BLaER1 (cell line): ENCODE results near the gene SH2D3C.

Experiments used
- H3K27ac ChIP-seq: shearing (Covaris generic); formaldehyde crosslinking; 2 replicates; pipeline ENCODE4 v1.8.1; 2022
- H3K27me3 ChIP-seq: shearing (Covaris generic); formaldehyde crosslinking; 2 replicates; pipeline ENCODE4 v1.8.1; 2022
- H3K36me3 ChIP-seq: shearing (Covaris generic); formaldehyde crosslinking; 2 replicates; pipeline ENCODE4 v1.8.1; 2022
- H3K4me1 ChIP-seq: shearing (Covaris generic); formaldehyde crosslinking; 2 replicates; pipeline ENCODE4 v1.8.1; 2022
- H3K4me2 ChIP-seq: shearing (Covaris generic); formaldehyde crosslinking; 2 replicates; pipeline ENCODE4 v1.8.1; 2022
- H3K4me3 ChIP-seq: shearing (Covaris generic); formaldehyde crosslinking; 2 replicates; pipeline ENCODE4 v1.8.1; 2022
- H3K9ac ChIP-seq: shearing (Covaris generic); formaldehyde crosslinking; 2 replicates; pipeline ENCODE4 v1.8.1; 2022
- H3K9me3 ChIP-seq: shearing (Covaris generic); formaldehyde crosslinking; 2 replicates; pipeline ENCODE4 v1.8.1; 2022
- H4K20me1 ChIP-seq: shearing (Covaris generic); formaldehyde crosslinking; 2 replicates; pipeline ENCODE4 v1.8.1; 2022
- Cebpa-rat ChIP-seq: shearing (Covaris generic); IDR thresholded peaks from 2 replicates; pipeline ENCODE4 v1.8.1; 2022

Gene SH2D3C

GRCh38 chr9:127746959-127747569 lies 31.4 kb downstream of the SH2D3C start:
- H4K20me1 ChIP-seq: peaks cover 84% of the 10 kb centered on the region
- H3K4me3 ChIP-seq: no peak overlapping the region
- H3K27me3 ChIP-seq: no peaks in the 10 kb centered on the region
- peaks cover 100% of the 10 kb centered on the region for H3K36me3 ChIP-seq
- H3K9ac ChIP-seq: no peak overlapping the region
- no peaks in the 10 kb centered on the region for H3K4me1 ChIP-seq
- no peak overlapping the region for H3K4me2 ChIP-seq
- H3K9me3 ChIP-seq: no peaks in the 10 kb centered on the region
- TF ChIP-seq Cebpa-rat: no peak
- no peak overlapping the region for H3K27ac ChIP-seq

DNA sequence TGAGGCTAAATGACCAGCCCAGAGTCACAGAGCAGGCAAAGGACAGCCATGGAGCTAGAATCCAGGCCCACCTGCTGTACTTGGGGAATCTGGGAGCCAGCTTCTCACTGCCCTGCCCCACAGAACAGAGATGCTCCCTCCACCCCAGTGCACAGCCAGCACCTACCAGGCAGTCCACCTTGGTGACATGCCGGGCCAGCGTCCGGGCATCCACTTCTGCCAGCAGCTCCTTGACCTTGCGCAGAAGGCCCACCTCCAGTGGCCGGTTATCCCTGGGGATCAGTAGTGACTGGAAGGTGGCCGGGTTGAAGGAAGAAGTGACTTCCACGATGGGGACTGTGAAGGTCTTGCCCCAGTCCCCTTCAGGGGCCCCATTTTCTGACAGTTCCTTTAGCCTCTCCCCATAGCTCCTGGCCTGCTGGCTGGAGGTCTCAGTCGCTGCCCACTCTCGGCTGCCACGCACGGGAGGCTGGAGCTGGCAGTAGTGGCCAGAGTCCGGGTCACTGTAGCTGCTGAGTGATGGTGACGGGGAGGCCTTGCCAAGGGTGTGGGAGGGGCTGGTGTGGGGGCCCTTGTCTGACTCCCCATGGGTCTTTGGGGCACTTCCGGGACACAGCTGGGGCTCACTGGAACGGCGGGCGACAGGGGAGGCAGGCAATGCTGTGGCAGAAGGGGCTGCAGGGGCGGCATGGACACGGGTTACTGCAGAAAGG lies 33.9 kb downstream of the SH2D3C start:
- Histone ChIP-seq H3K9ac (no peak overlapping the region), H4K20me1 (peaks cover 67% of the 10 kb centered on the region), H3K27ac (no peak overlapping the region), H3K4me3 (no peak overlapping the region), H3K36me3 (peaks cover 100% of the 10 kb centered on the region), H3K4me2 (no peak overlapping the region), H3K9me3 (no peaks in the 10 kb centered on the region), H3K27me3 (no peaks in the 10 kb centered on the region), H3K4me1 (no peaks in the 10 kb centered on the region)
- TF ChIP-seq Cebpa-rat: no peak

- Histone ChIP-seq H3K27ac (no peak overlapping the region), H3K4me2 (no peak overlapping the region), H4K20me1 (peaks cover 57% of the 10 kb centered on the region), H3K9me3 (no peaks in the 10 kb centered on the region), H3K4me3 (no peak overlapping the region), H3K9ac (no peak overlapping the region), H3K4me1 (no peaks in the 10 kb centered on the region), H3K36me3 (peaks cover 99% of the 10 kb centered on the region), H3K27me3 (no peaks in the 10 kb centered on the region)
- TF ChIP-seq Cebpa-rat: no peak
Measured at GRCh38 chr9:127742435-127743088, 35.9 kb downstream of the SH2D3C start.

DNA sequence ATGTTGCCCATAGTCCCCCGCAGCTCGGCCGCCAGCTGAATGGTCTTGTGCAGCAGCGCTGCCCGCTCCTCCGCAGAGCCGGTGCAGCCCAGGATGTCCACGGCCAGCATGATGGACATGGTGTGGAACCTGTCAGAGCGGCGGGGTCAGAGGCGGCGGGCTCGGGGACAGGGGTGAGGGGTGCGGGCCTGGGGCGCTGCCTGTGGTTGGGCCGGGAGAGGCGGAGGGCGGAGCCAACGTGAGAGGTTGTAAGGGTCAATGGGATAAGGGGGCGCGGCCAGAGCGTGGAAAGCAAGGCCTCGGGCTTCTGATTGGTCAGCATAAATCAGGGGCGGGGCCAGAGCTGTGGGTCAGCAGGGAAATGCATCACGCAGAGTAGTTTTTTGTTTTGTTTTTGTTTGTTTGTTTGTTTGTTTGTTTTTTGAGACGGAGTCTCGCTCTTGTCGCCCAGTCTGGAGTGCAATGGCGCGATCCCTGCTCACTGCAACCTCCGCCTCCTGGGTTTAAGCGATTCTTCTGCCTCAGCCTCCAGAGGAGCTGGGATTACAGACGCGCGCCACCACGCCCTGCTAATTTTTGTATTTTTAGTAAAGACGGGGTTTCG lies 36.5 kb downstream of the SH2D3C start:
- Histone ChIP-seq H3K9ac (no peak overlapping the region), H3K36me3 (peaks cover 93% of the 10 kb centered on the region), H3K9me3 (no peaks in the 10 kb centered on the region), H3K27ac (no peak overlapping the region), H4K20me1 (peaks cover 50% of the 10 kb centered on the region), H3K4me1 (peaks cover 4% of the 10 kb centered on the region), H3K4me2 (no peak overlapping the region), H3K27me3 (no peaks in the 10 kb centered on the region), H3K4me3 (no peak overlapping the region)
- TF ChIP-seq Cebpa-rat: no peak

DNA sequence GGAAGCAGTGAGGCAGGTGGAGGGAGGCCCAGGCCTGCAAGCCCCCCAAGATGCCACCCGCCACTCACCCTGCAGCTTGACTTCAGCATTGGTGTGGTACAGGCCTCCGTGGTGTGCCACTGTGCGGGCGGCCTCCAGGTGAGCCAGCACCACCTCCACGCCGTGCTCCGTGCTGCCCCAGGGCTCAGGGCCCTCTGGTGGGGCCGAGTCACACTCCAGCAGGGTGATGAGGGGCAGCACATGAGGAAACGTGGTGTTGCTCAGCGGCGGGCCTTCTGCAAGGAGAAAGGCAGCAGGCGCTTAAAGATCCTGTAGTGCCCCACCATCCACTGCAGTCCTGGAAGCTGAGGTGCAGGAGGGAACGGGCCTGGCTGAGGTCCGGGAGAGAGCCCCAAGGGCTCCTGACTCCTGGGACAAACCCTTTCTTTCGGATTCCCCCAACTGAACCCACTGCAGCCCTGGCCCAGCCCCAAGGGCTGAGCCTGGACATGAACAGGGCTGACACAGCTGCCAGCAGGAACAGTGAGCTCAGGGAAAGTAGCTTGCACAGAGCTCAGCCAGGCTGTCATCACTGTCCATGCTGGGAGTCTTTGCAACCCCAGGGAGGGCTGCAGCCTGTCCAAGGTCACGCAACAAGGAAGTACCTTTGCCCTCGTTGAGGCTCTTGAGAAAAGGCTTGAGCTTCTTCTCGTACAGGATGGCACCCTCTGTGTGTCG lies 38.7 kb downstream of the SH2D3C start:
- Histone ChIP-seq H3K9ac (no peak overlapping the region), H3K27me3 (no peaks in the 10 kb centered on the region), H3K27ac (0 out of 2 replicates have a peak overlapping the region, but pooled peaks have one; percentile 4), H4K20me1 (peaks cover 41% of the 10 kb centered on the region), H3K36me3 (peaks cover 71% of the 10 kb centered on the region), H3K4me1 (peaks cover 21% of the 10 kb centered on the region), H3K4me3 (no peak overlapping the region), H3K4me2 (no peak overlapping the region), H3K9me3 (no peaks in the 10 kb centered on the region)
- TF ChIP-seq Cebpa-rat: no peak

- Histone ChIP-seq H3K36me3 (peaks cover 60% of the 10 kb centered on the region), H4K20me1 (peaks cover 37% of the 10 kb centered on the region), H3K4me3 (no peak overlapping the region), H3K4me1 (peaks cover 30% of the 10 kb centered on the region), H3K9me3 (no peaks in the 10 kb centered on the region), H3K4me2 (no peak overlapping the region), H3K9ac (peak overlapping the region; percentile 27; the same call in 1 of the 2 replicates), H3K27me3 (no peaks in the 10 kb centered on the region), H3K27ac (no peak overlapping the region)
- no peak for TF ChIP-seq Cebpa-rat
Measured at GRCh38 chr9:127738666-127739065, 39.8 kb downstream of the SH2D3C start.

GRCh38 chr9:127735530-127736185 lies 42.8 kb downstream of the SH2D3C start:
- no peak for TF ChIP-seq Cebpa-rat
- Histone ChIP-seq H3K4me3 (no peak overlapping the region), H3K9me3 (no peaks in the 10 kb centered on the region), H3K36me3 (peaks cover 57% of the 10 kb centered on the region), H3K9ac (no peak overlapping the region), H3K4me1 (peaks cover 49% of the 10 kb centered on the region), H3K27ac (no peak overlapping the region), H4K20me1 (peaks cover 24% of the 10 kb centered on the region), H3K27me3 (no peaks in the 10 kb centered on the region), H3K4me2 (peak overlapping the region; percentile 73)

DNA sequence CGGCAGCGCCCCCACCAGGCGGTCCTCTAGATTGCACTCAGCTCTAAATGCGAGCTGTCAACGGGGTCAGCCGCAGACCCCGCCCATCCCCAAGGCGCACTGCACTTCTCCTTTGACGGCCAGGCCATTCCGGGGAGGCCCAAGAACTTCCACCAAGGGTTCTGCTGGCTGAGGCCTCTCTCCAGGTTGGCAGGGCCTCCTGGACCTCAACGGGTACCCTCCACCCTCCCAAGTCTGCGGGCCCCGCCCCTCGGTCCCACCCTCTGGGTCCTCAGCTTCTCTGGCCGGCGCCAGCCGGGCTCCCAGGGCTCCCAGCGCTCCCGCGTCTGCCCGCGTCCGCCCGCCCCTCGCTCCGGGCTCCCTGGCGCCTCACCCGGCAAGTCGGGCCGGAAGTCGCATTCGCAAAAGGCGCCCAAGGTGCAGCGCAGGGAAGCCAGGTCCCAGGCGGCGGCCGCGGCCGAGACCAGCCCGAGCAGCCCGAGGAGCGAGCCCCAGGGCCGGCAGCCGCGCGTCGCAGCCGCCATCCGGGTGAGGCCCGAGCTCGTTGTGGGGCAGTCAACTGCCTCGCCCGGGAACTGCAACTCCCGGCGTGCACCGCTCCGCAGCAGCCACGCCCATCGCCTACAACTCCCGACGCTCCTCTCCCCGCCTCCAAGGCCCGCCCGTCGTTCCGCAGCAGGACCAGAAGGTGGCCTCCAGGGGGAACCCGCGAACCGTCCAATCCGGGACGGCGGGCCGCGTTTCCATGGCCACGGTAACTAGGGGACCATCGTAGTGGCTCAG lies 43.5 kb downstream of the SH2D3C start, which contains the start of gene TOR2A:
TSS of gene TOR2A (minus strand) at position 548 of the 783 bp plus-strand sequence. CDS start at position 524, 24 bp downstream.
- Histone ChIP-seq H3K9me3 (no peaks in the 10 kb centered on the region), H3K27ac (peak within 1 kb of the TSS; percentile 88), H3K4me2 (peak within 1 kb of the TSS; percentile 73), H3K27me3 (no peaks in the 10 kb centered on the region), H3K4me3 (peak within 1 kb of the TSS; percentile 82), H3K9ac (peak within 1 kb of the TSS; percentile 82), H3K36me3 (peaks cover 57% of the 10 kb centered on the region), H4K20me1 (peaks cover 19% of the 10 kb centered on the region), H3K4me1 (peaks cover 49% of the 10 kb centered on the region)
- no peak for TF ChIP-seq Cebpa-rat
